Mesenchymal stem cell (in vitro differentiated cells and primary cell): ENCODE results near the gene RIPPLY2.

ENCODE experiments used
- DNase-seq: peaks from one replicate; pipeline ENCODE4 v3.0.0-alpha.2; 2013
- H2AFZ ChIP-seq: one replicate; pipeline ENCODE4 v1.6.1; 2013; ENCODE audit warnings: low read depth, mild to moderate bottlenecking, control low read depth, inconsistent platforms, low read length, moderate library complexity
- H2AK5ac ChIP-seq: 2 replicates; pipeline ENCODE4 v1.6.1; 2013; ENCODE audit warnings: low read length, moderate library complexity, mild to moderate bottlenecking, inconsistent platforms; ENCODE audit not compliant: severe bottlenecking
- H2BK120ac ChIP-seq: one replicate; pipeline ENCODE4 v1.6.1; 2013; ENCODE audit warnings: low read depth, mild to moderate bottlenecking, inconsistent platforms, low read length, moderate library complexity
- H2BK12ac ChIP-seq, 2 experiments: one replicate each; pipeline ENCODE4 v1.6.1; 2013; ENCODE audit warnings: inconsistent platforms in 2 of 2, low read length in 2 of 2, mild to moderate bottlenecking in 2 of 2, moderate library complexity in 2 of 2, control low read depth in 1 of 2
- H2BK15ac ChIP-seq: one replicate; pipeline ENCODE4 v1.6.1; 2013; ENCODE audit warnings: mild to moderate bottlenecking, low read depth, inconsistent platforms; ENCODE audit not compliant: poor library complexity, severe bottlenecking
- H2BK5ac ChIP-seq: 2 replicates; pipeline ENCODE4 v1.6.1; 2013; ENCODE audit warnings: low read depth, mild to moderate bottlenecking, low read length, control low read depth, inconsistent platforms; ENCODE audit not compliant: poor library complexity, severe bottlenecking
- H3K14ac ChIP-seq, 2 experiments: one replicate each; pipeline ENCODE4 v1.6.1; 2013; ENCODE audit warnings: inconsistent platforms in 2 of 2, low read length in 2 of 2, control low read depth in 1 of 2, mild to moderate bottlenecking in 1 of 2, moderate library complexity in 1 of 2
- H3K18ac ChIP-seq, 2 experiments: one replicate each; pipeline ENCODE4 v1.6.1; 2013; ENCODE audit warnings: inconsistent platforms in 2 of 2, low read length in 2 of 2, control low read depth in 1 of 2, low read depth in 1 of 2, mild to moderate bottlenecking in 1 of 2
- H3K23ac ChIP-seq, 2 experiments: one replicate each; pipeline ENCODE4 v1.6.1; 2013; ENCODE audit warnings: inconsistent platforms in 2 of 2, low read length in 2 of 2, mild to moderate bottlenecking in 2 of 2, moderate library complexity in 2 of 2, control low read depth in 1 of 2
- H3K27ac ChIP-seq: 2 replicates; pipeline ENCODE4 v1.5.1; 2013; ENCODE audit warnings: mild to moderate bottlenecking, moderate library complexity, low read length, control low read depth, inconsistent platforms; ENCODE audit not compliant: poor library complexity, severe bottlenecking
- H3K27me3 ChIP-seq, 2 experiments: 2 replicates each; pipeline versions ENCODE4 v1.6.1 to v1.7.0; 2013; ENCODE audit warnings: low read length in 2 of 2, mild to moderate bottlenecking in 2 of 2, moderate library complexity in 2 of 2, control low read depth in 1 of 2, inconsistent platforms in 1 of 2; ENCODE audit not compliant: control insufficient read depth in 1 of 2, insufficient read depth in 1 of 2
- H3K36me3 ChIP-seq, 2 experiments: 2 replicates each; pipeline versions ENCODE4 v1.6.1 to v1.7.0; 2013; ENCODE audit warnings: low read length in 2 of 2, control low read depth in 1 of 2, inconsistent platforms in 1 of 2, low read depth in 1 of 2, mild to moderate bottlenecking in 1 of 2; ENCODE audit not compliant: insufficient read depth in 2 of 2, control insufficient read depth in 1 of 2
- H3K4ac ChIP-seq, 2 experiments: one replicate each; pipeline ENCODE4 v1.6.1; 2013; ENCODE audit warnings: inconsistent platforms in 2 of 2, low read length in 2 of 2, mild to moderate bottlenecking in 2 of 2, moderate library complexity in 2 of 2, control low read depth in 1 of 2, low read depth in 1 of 2
- H3K4me1 ChIP-seq: 2 replicates; pipeline ENCODE4 v1.6.1; 2013; ENCODE audit warnings: low read depth, low read length, control low read depth; ENCODE audit not compliant: control insufficient read depth, insufficient read depth
- H3K4me2 ChIP-seq: 2 replicates; pipeline ENCODE4 v1.6.1; 2013; ENCODE audit warnings: low read length, mild to moderate bottlenecking, inconsistent platforms; ENCODE audit not compliant: poor library complexity, severe bottlenecking
- H3K4me3 ChIP-seq, 2 experiments: 2 replicates each; pipeline versions ENCODE4 v1.5.1 to v1.7.0; 2013; ENCODE audit warnings: low read length in 2 of 2, mild to moderate bottlenecking in 2 of 2, control low read depth in 1 of 2, low read depth in 1 of 2; ENCODE audit not compliant: insufficient read depth in 1 of 2
- H3K79me1 ChIP-seq: replicated peaks from 2 replicates; pipeline ENCODE4 v1.6.1; 2013; ENCODE audit warnings: mild to moderate bottlenecking, control low read depth, low read length, inconsistent platforms; ENCODE audit not compliant: poor library complexity, severe bottlenecking
- H3K9ac ChIP-seq: 2 replicates; pipeline ENCODE4 v1.7.0; 2013; ENCODE audit warnings: mild to moderate bottlenecking, low read length, moderate library complexity
- H3K9me3 ChIP-seq: 2 replicates; pipeline ENCODE4 v1.7.0; 2013; ENCODE audit warnings: mild to moderate bottlenecking, low read length; ENCODE audit not compliant: control insufficient read depth
- H4K8ac ChIP-seq: one replicate; pipeline ENCODE4 v1.6.1; 2013; ENCODE audit warnings: inconsistent platforms, mild to moderate bottlenecking, low read length, moderate library complexity
- H4K91ac ChIP-seq: one replicate; pipeline ENCODE4 v1.6.1; 2013; ENCODE audit warnings: mild to moderate bottlenecking, low read length, inconsistent platforms
- WGBS: methylation state at CpG from one replicate; pipeline ENCODE4 v1.1.7; 2013; ENCODE audit warnings: mixed read lengths; 5-methylcytosine and 5-hydroxymethylcytosine counted together

Gene RIPPLY2

GRCh38 chr6:83862776-83863471 lies 9.8 kb downstream of the RIPPLY2 start:
- Histone ChIP-seq H3K18ac (no peak overlapping the region), H3K14ac (no peak overlapping the region), H3K4me1 (peaks cover 3% of the 10 kb centered on the region), H3K36me3 (peaks cover 0 to 25% of the 10 kb centered on the region in 2 experiments), H2BK120ac (no peak overlapping the region), H3K4me2 (no peak overlapping the region), H3K27me3 (no peaks in the 10 kb centered on the region), H2BK5ac (no peak overlapping the region), H3K79me1 (peaks cover 16% of the 10 kb centered on the region), H3K4ac (no peak overlapping the region), H2BK15ac (no peak overlapping the region), H4K91ac (no peak overlapping the region), H4K8ac (no peak overlapping the region), H3K23ac (no peak overlapping the region), H2AFZ (no peak overlapping the region), H3K9ac (no peak overlapping the region), H3K9me3 (no peaks in the 10 kb centered on the region), H3K4me3 (no peak overlapping the region), H2AK5ac (no peak overlapping the region), H3K27ac (no peak overlapping the region), H2BK12ac (no peak overlapping the region)
- 67% methylated on average over 2 of the region's 4 CpGs for WGBS
- peak; percentile 67 for DNase-seq

GRCh38 chr6:83867043-83867442 lies 13.9 kb downstream of the RIPPLY2 start:
- H2BK12ac ChIP-seq = no peak overlapping the region
- no peak overlapping the region for H2BK15ac ChIP-seq
- H3K4ac ChIP-seq = no peak overlapping the region
- H3K14ac ChIP-seq = no peak overlapping the region
- no peak overlapping the region for H2AK5ac ChIP-seq
- no peak overlapping the region for H2BK5ac ChIP-seq
- no peak overlapping the region for H3K4me2 ChIP-seq
- peaks cover 1% of the 10 kb centered on the region for H3K4me1 ChIP-seq
- peaks cover 0 to 28% of the 10 kb centered on the region in 2 experiments for H3K36me3 ChIP-seq
- H3K18ac ChIP-seq = no peak overlapping the region
- H4K8ac ChIP-seq = no peak overlapping the region
- no peak overlapping the region for H2BK120ac ChIP-seq
- peaks cover 20% of the 10 kb centered on the region for H3K79me1 ChIP-seq
- H2AFZ ChIP-seq = no peak overlapping the region
- H3K27ac ChIP-seq = peak overlapping the region; percentile 49
- H3K4me3 ChIP-seq = no peak overlapping the region
- no peak overlapping the region for H4K91ac ChIP-seq
- no peak overlapping the region for H3K23ac ChIP-seq
- H3K9ac ChIP-seq = no peak overlapping the region
- no peaks in the 10 kb centered on the region for H3K27me3 ChIP-seq
- no peak for DNase-seq
- no peaks in the 10 kb centered on the region for H3K9me3 ChIP-seq

GRCh38 chr6:83867527-83868161 lies 14.5 kb downstream of the RIPPLY2 start:
- H3K4me3 ChIP-seq = no peak overlapping the region
- H4K91ac ChIP-seq = no peak overlapping the region
- no peak overlapping the region for H4K8ac ChIP-seq
- peak overlapping the region; percentile 62 for H3K27ac ChIP-seq
- H2BK120ac ChIP-seq = no peak overlapping the region
- H3K36me3 ChIP-seq = peaks cover 0 to 28% of the 10 kb centered on the region in 2 experiments
- no peak overlapping the region for H2BK15ac ChIP-seq
- no peak overlapping the region for H2BK12ac ChIP-seq
- peak overlapping the region; percentile 12 for H3K9ac ChIP-seq
- H3K9me3 ChIP-seq = no peaks in the 10 kb centered on the region
- no peak overlapping the region for H3K14ac ChIP-seq
- H3K27me3 ChIP-seq = no peaks in the 10 kb centered on the region
- WGBS = 88% methylated on average over 9 of the region's 9 CpGs
- H3K4ac ChIP-seq = no peak overlapping the region
- no peak overlapping the region for H2BK5ac ChIP-seq
- no peak overlapping the region for H2AK5ac ChIP-seq
- no peak overlapping the region for H3K23ac ChIP-seq
- peaks cover 20% of the 10 kb centered on the region for H3K79me1 ChIP-seq
- DNase-seq = peak; percentile 89
- H2AFZ ChIP-seq = no peak overlapping the region
- H3K4me2 ChIP-seq = no peak overlapping the region
- H3K18ac ChIP-seq = no peak overlapping the region
- peaks cover 1% of the 10 kb centered on the region for H3K4me1 ChIP-seq

GRCh38 chr6:83868639-83869038 lies 15.5 kb downstream of the RIPPLY2 start:
- Histone ChIP-seq H2AFZ (no peak overlapping the region), H4K91ac (no peak overlapping the region), H2BK12ac (no peak overlapping the region), H3K14ac (no peak overlapping the region), H3K36me3 (peaks cover 0 to 28% of the 10 kb centered on the region in 2 experiments), H2BK120ac (no peak overlapping the region), H3K4me1 (peaks cover 1% of the 10 kb centered on the region), H2AK5ac (no peak overlapping the region), H3K18ac (no peak overlapping the region), H3K4me3 (no peak overlapping the region), H4K8ac (no peak overlapping the region), H3K4ac (no peak overlapping the region), H3K9me3 (no peaks in the 10 kb centered on the region), H3K27ac (no peak overlapping the region), H2BK15ac (no peak overlapping the region), H3K23ac (no peak overlapping the region), H3K9ac (peak overlapping the region; percentile 4), H3K27me3 (no peaks in the 10 kb centered on the region), H3K4me2 (no peak overlapping the region), H3K79me1 (peaks cover 17% of the 10 kb centered on the region), H2BK5ac (no peak overlapping the region)
- 87% methylated on average over 1 of the region's 1 CpG for WGBS
- DNase-seq = peak; percentile 15
